Measurements from ENCODE around the gene TTC5. TPM values are rescaled to one million over a fixed set of nuclear protein-coding genes. Genes with fewer than 3 reads are reported as not detected.
A peak's percentile ranks its signal among the peaks of the same experiment; 100 is the strongest.
"Not testable (repeated sequence)": the region's sequence is repeated elsewhere in the genome, so short reads cannot be mapped to it uniquely, and the experiment has no call there.

Gene TTC5, protein sequence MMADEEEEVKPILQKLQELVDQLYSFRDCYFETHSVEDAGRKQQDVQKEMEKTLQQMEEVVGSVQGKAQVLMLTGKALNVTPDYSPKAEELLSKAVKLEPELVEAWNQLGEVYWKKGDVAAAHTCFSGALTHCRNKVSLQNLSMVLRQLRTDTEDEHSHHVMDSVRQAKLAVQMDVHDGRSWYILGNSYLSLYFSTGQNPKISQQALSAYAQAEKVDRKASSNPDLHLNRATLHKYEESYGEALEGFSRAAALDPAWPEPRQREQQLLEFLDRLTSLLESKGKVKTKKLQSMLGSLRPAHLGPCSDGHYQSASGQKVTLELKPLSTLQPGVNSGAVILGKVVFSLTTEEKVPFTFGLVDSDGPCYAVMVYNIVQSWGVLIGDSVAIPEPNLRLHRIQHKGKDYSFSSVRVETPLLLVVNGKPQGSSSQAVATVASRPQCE
- total RNA-seq (22.7 TPM), polyA plus RNA-seq (8.0 TPM)

- peak; percentile 87 for DNase-seq (ENCODE audit: extremely low spot score)
- Histone ChIP-seq H3K4me1 (ENCODE audit: insufficient read depth) (peaks cover 2% of the 10 kb centered on the region), H3K36me3 (ENCODE audit: insufficient read depth) (no peaks in the 10 kb centered on the region), H3K27ac (ENCODE audit: low read depth) (no peak within 1 kb of the TSS), H3K4me3 (ENCODE audit: low read depth, low read length) (peak within 1 kb of the TSS; percentile 81)
- WGBS, result under 1% methylated on average over 27 of the region's 27 CpGs
Measured at GRCh38 chr14:20305265-20306078, at the start of gene TTC5. TSS of gene TTC5 (minus strand) at chr14:20305951. CDS start at chr14:20305937, 14 bp downstream.

DNA sequence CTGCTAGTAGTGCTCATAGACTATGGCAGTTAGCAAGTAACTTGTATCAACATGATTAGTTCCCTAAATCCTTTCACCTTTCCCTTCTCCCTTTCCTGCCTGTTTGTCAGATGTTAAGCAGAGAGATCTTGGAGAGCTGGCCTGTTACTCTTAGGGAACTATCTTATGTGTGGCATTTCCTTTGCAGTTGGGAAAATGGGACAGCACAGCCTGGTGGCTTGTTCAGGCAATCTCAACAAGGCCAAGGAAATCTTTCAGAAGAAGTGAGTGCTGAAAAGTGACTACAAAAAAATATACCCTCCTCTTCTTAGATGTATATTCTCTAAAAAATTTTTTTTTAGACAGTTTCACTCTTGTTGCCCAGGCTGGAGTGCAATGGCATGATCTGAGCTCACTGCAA, 45.1 kb upstream of the TTC5 start:
- Histone ChIP-seq H3K4me3 (ENCODE audit: low read depth, low read length) (no peak overlapping the region), H3K27ac (ENCODE audit: low read depth) (no peak overlapping the region), H3K36me3 (ENCODE audit: insufficient read depth) (peaks cover 5% of the 10 kb centered on the region), H3K4me1 (ENCODE audit: insufficient read depth) (no peaks in the 10 kb centered on the region)
- no peak for DNase-seq (ENCODE audit: extremely low spot score)

GRCh38 chr14:20350282-20350681, 44.5 kb upstream of the TTC5 start:
- no peak for DNase-seq (ENCODE audit: extremely low spot score)
- 90% methylated on average over 2 of the region's 2 CpGs for WGBS
- no peak overlapping the region for H3K27ac ChIP-seq (ENCODE audit: low read depth)
- H3K4me1 ChIP-seq (ENCODE audit: insufficient read depth), result no peaks in the 10 kb centered on the region
- H3K36me3 ChIP-seq (ENCODE audit: insufficient read depth), result peaks cover 5% of the 10 kb centered on the region
- no peak overlapping the region for H3K4me3 ChIP-seq (ENCODE audit: low read depth, low read length)

- Histone ChIP-seq H3K36me3 (ENCODE audit: insufficient read depth) (peaks cover 2% of the 10 kb centered on the region), H3K4me3 (ENCODE audit: low read depth, low read length) (no peak overlapping the region), H3K4me1 (ENCODE audit: insufficient read depth) (no peaks in the 10 kb centered on the region), H3K27ac (ENCODE audit: low read depth) (no peak overlapping the region)
- no peak for DNase-seq (ENCODE audit: extremely low spot score)
- 95% methylated on average over 3 of the region's 3 CpGs for WGBS
Measured at GRCh38 chr14:20347747-20348146, 42.0 kb upstream of the TTC5 start.

GRCh38 chr14:20346713-20347112, 41.0 kb upstream of the TTC5 start:
- peaks cover 2% of the 10 kb centered on the region for H3K36me3 ChIP-seq (ENCODE audit: insufficient read depth)
- 94% methylated on average over 1 of the region's 1 CpG for whole genome bisulfite sequencing
- H3K4me1 ChIP-seq (ENCODE audit: insufficient read depth), result no peaks in the 10 kb centered on the region
- no peak overlapping the region for H3K4me3 ChIP-seq (ENCODE audit: low read depth, low read length)
- H3K27ac ChIP-seq (ENCODE audit: low read depth), result no peak overlapping the region
- no peak for DNase-seq (ENCODE audit: extremely low spot score)

DNA sequence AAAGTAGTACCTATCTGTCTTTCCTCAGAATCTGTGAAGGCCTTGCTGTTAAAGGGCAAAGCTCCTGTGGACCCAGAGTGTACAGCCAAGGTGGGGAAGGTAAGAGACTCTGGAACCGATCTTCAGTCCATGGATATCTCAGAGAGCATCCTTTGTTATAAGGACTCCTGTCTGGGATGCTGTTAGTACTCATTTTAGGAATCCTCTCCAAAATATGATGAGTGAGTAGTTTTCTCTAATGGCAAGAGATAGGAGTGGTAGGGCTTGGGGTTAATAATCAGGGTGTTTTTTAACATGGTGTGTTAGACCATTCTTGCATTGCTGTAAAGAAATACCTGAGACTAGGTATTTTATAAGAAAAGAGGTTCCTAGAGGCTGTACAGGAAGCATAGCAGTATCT, 39.6 kb upstream of the TTC5 start:
- Histone ChIP-seq H3K27ac (ENCODE audit: low read depth) (no peak overlapping the region), H3K36me3 (ENCODE audit: insufficient read depth) (peaks cover under 1% of the 10 kb centered on the region), H3K4me3 (ENCODE audit: low read depth, low read length) (no peak overlapping the region), H3K4me1 (ENCODE audit: insufficient read depth) (no peaks in the 10 kb centered on the region)
- no peak for DNase-seq (ENCODE audit: extremely low spot score)
- WGBS, result 94% methylated on average over 1 of the region's 1 CpG

DNA sequence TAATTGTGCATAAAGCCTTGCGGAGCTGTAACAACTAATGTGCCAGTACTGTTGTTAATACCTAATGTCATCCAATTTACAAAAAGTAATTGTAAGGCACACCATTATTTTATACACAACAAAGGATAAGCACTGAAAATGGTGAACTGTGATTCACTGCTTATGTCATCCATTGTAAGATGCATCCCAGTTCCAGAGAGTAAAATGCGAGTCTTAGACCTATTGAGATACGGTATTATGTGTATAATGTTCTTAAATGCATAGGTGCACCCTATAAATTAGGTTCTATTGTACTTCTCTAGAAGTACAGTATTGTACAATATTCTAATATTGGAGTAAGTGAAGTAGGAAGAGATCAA, 38.1 kb upstream of the TTC5 start:
- H3K27ac ChIP-seq (ENCODE audit: low read depth), result peak overlapping the region; percentile 76
- H3K4me1 ChIP-seq (ENCODE audit: insufficient read depth), result no peaks in the 10 kb centered on the region
- WGBS, result under 1% methylated on average over 3 of the region's 3 CpGs
- H3K36me3 ChIP-seq (ENCODE audit: insufficient read depth), result no peaks in the 10 kb centered on the region
- peak; percentile 18 for DNase-seq (ENCODE audit: extremely low spot score)
- peak overlapping the region; percentile 54 for H3K4me3 ChIP-seq (ENCODE audit: low read depth, low read length)

DNA sequence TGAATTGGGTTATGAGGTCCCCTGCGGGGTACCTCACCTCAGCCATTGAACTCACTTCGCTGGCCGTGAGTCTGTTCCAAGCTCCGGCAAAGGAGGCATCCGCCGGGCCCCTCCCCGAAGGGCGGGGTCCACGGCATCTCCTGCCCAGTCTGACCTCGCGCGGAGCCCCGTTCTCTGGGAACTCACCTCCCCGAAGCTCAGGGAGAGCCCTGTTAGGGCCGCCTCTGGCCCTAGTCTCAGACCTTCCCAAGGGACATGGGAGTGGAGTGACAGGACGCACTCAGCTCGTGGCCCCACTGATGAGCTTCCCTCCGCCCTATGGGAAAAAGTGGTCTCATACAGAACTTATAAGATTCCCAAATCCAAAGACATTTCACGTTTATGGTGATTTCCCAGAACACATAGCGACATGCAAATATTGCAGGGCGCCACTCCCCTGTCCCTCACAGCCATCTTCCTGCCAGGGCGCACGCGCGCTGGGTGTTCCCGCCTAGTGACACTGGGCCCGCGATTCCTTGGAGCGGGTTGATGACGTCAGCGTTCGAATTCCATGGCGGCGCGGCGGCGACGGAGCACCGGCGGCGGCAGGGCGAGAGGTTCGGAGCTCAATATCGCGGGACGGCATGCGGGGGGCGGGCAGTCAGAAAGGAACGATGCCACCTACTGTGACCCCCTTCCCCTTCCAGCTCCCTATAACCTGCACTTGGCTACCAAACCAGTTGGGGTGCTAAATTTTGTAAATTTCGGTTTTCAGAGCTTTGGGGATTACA, 37.5 kb upstream of the TTC5 start, which contains the start of gene PARP2:
Gene PARP2, plus strand, starts transcription at position 544 of the 770 bp plus-strand sequence. Its CDS starts 7 bp downstream, at position 551.
- peak; percentile 100 for DNase-seq (ENCODE audit: extremely low spot score)
- Histone ChIP-seq H3K4me1 (ENCODE audit: insufficient read depth) (no peaks in the 10 kb centered on the region), H3K27ac (ENCODE audit: low read depth) (peak within 1 kb of the TSS; percentile 76), H3K4me3 (ENCODE audit: low read depth, low read length) (peak within 1 kb of the TSS; percentile 54), H3K36me3 (ENCODE audit: insufficient read depth) (no peaks in the 10 kb centered on the region)
- under 1% methylated on average over 50 of the region's 50 CpGs for WGBS

DNA sequence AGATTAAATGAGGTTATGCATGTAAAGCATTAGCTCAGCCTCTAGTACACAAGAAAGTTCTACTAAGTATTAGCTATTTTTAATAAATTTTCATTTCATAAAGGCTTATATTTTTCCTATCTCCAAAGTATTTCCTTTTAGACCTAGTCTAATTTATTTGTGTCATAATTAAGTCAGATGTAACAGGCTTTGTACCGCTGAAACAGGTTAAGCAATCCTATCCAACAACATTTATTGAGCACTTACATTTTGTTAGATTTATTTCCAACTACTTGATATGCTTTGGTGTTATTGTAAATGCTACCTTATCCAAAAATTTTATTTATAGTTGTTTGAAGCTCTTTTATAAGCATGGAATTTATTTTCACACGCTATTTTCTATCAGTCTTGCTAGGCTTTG, 35.9 kb upstream of the TTC5 start:
- no peaks in the 10 kb centered on the region for H3K4me1 ChIP-seq (ENCODE audit: insufficient read depth)
- no peak overlapping the region for H3K27ac ChIP-seq (ENCODE audit: low read depth)
- H3K36me3 ChIP-seq (ENCODE audit: insufficient read depth), result no peaks in the 10 kb centered on the region
- WGBS, result 56% methylated on average over 2 of the region's 2 CpGs
- DNase-seq (ENCODE audit: extremely low spot score), result no peak
- no peak overlapping the region for H3K4me3 ChIP-seq (ENCODE audit: low read depth, low read length)

DNA sequence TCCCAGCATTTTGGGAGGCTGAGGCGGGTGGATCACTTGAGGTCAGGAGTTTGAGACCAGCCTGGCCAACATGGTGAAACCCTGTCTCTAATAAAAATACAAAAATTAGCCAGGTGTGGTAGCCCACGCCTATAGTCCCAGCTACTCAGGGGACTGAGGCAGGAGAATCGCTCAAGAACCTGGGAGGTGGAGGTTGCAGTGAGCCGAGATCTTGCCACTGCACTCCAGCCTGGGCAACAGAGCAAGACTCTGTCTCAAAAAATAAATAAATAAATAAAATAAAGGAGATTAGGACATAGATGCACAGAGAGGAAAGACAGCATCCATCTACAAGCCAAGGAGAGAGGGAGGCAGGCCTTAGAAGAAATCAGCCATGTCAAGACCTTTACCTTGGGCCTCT, 35.3 kb upstream of the TTC5 start:
- not testable (repeated sequence) for DNase-seq (ENCODE audit: extremely low spot score); H3K36me3 ChIP-seq (ENCODE audit: insufficient read depth); H3K4me1 ChIP-seq (ENCODE audit: insufficient read depth); H3K4me3 ChIP-seq (ENCODE audit: low read depth, low read length); H3K27ac ChIP-seq (ENCODE audit: low read depth)
- WGBS, result 93% methylated on average over 4 of the region's 4 CpGs

DNA sequence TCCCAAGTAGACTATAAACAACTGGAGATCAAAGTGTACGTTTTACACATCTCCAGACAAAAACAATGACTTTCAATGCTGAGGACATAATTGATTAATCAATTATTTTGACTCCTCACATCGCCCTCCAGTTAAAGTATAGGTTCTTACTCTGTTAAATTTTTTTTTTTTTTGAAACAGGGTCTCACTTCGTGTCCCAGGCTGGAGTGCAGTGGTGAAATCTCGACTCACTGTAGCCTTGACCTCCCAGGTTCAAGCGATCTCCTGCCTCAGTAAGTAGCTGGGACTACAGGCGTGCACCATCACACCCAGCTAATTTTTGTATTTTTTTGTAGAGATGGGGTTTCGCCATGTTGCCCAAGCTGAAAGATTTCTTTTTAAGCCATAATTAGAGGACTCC, 28.3 kb upstream of the TTC5 start:
- H3K36me3 ChIP-seq (ENCODE audit: insufficient read depth), result no peaks in the 10 kb centered on the region
- no peaks in the 10 kb centered on the region for H3K4me1 ChIP-seq (ENCODE audit: insufficient read depth)
- no peak overlapping the region for H3K4me3 ChIP-seq (ENCODE audit: low read depth, low read length)
- no peak overlapping the region for H3K27ac ChIP-seq (ENCODE audit: low read depth)
- WGBS, result 80% methylated on average over 7 of the region's 7 CpGs
- no peak for DNase-seq (ENCODE audit: extremely low spot score)

GRCh38 chr14:20333494-20333841, 27.7 kb upstream of the TTC5 start:
- Histone ChIP-seq H3K36me3 (ENCODE audit: insufficient read depth) (no peaks in the 10 kb centered on the region), H3K4me1 (ENCODE audit: insufficient read depth) (no peaks in the 10 kb centered on the region), H3K27ac (ENCODE audit: low read depth) (no peak overlapping the region), H3K4me3 (ENCODE audit: low read depth, low read length) (peak overlapping the region; percentile 81)
- 5% methylated on average over 3 of the region's 3 CpGs for WGBS
- no peak for DNase-seq (ENCODE audit: extremely low spot score)

- no peaks in the 10 kb centered on the region for H3K4me1 ChIP-seq (ENCODE audit: insufficient read depth)
- no peaks in the 10 kb centered on the region for H3K36me3 ChIP-seq (ENCODE audit: insufficient read depth)
- peak within 1 kb of the TSS; percentile 78 for H3K27ac ChIP-seq (ENCODE audit: low read depth)
- peak within 1 kb of the TSS; percentile 81 for H3K4me3 ChIP-seq (ENCODE audit: low read depth, low read length)
- DNase-seq (ENCODE audit: extremely low spot score), result peak; percentile 84
- WGBS, result under 1% methylated on average over 19 of the region's 19 CpGs
Measured at GRCh38 chr14:20332788-20333493, 27.2 kb upstream of the TTC5 start, which contains the start of gene CCNB1IP1. TSS of gene CCNB1IP1 (minus strand) at chr14:20333279. CDS start at chr14:20316523, 16,756 bp downstream.
